GM12865 (cell line): ENCODE data around the gene ANKFN1.

Experiments
- DNase-seq: peaks from one replicate; pipeline ENCODE4 v3.0.0; 2010; ENCODE audit warnings: low read depth
- H3K4me3 ChIP-seq: 2 replicates; pipeline ENCODE4 v1.5.1; 2011; ENCODE audit warnings: mild to moderate bottlenecking, low read depth, low read length, control low read depth
- CTCF ChIP-seq: IDR thresholded peaks from 2 replicates; pipeline ENCODE4 v1.5.1; 2011; ENCODE audit warnings: low read length, control low read depth, low read depth, inconsistent platforms; ENCODE audit not compliant: insufficient read depth; ENCODE audit errors: missing control alignments

ANKFN1 gene

DNA sequence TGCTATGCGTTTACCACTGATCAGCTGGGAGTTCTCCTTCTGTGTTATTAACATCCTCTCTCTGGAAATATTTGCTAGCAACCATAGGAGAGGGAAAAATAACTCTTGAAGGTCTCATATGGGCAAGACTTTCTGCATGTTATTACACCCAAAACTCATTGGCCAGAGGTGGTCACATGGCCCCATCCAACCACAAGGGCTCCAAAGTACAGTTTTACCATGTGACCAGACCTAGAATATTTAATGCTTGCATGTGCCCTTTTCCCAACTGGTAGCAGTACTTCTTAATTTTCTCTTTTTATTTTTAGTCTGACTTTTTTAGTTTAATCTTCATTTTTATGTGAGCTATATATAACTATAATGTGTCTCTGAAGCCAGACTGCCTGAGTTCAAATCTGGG is 299.2 kb downstream of the ANKFN1 start:
- no peak for TF ChIP-seq CTCF
- H3K4me3 ChIP-seq = no peak overlapping the region
- DNase-seq = no peak

DNA sequence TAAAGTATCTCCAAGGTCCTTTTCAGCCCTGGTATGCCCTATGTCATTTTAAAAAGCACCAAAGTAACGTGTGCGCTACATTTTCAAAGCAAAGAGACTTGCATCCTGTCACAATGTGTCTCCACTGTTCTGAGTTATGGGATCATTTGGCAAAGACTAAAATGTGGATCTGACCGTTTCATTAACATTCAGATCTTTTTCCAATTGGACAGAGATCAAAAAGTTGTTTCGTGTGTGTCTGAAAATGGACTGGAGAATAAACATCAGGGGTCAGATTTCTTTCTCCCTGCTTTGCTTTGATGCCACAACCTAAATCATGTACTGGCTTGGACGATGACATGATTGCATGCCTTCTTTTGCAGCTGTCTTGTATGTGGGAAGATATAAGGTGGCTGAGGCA is 304.2 kb downstream of the ANKFN1 start:
- H3K4me3 ChIP-seq = no peak overlapping the region
- TF ChIP-seq CTCF = no peak
- DNase-seq = no peak

DNA sequence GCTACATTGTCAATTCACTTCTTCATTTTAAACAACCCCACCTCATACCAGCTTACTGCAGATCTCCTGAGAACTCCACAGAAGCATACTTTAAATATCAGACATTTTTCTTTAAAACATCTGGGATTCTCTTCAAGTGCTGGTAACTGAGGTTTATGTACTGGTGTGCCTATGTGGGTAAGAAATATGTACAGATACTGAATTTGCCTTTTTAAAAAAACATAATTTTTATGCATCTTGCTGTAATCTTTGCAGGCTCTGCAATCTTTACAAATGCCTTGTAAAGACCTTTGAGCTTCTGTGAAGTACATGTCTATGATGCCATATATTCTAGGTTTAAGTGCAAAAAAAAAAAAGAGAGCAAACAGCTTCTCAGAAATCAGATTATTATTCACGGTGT is 312.6 kb downstream of the ANKFN1 start:
- H3K4me3 ChIP-seq = no peak overlapping the region
- no peak for TF ChIP-seq CTCF
- DNase-seq = no peak

- H3K4me3 ChIP-seq = no peak overlapping the region
- TF ChIP-seq CTCF = no peak
- DNase-seq = no peak
These were observed 315.6 kb downstream of the ANKFN1 start for GRCh38 chr17:56468840-56469239.

DNA sequence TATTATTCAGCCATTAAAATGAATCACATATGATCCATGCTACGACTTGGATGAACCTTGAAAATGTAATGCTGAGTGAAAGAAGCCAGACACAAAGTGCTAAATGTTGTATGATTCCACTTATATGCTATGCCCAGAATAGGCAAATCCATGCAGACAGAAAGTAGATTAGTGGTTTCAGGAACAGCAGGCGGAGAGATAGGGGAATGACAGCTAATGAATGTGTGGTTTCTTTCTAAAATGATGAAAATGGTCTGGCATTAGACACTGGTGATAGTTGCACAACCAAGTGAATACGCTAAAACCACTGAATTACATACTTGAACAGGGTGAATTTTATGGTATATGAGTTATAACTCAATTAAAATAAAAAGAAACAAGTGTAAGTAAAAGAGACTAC is 318.4 kb downstream of the ANKFN1 start:
- H3K4me3 ChIP-seq = no peak overlapping the region
- no peak for TF ChIP-seq CTCF
- DNase-seq = no peak

DNA sequence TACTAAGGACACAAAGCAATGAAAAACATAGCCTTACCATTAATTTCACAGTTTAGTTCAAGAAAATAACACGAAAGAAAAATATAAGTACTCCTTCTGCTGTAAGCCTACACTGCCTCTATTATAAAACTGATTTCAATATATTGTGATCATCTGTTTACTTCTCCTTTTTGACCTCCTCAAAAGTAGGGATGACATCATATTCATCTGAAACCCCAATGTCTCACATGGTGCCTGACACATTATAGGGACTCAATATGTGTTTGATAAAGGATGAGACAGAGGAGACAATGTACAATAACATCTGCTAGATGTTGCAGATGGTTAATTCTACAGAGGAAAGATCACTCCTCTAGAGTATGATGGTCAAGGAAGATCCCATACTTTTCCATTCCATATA is 321.8 kb downstream of the ANKFN1 start:
- DNase-seq = no peak
- TF ChIP-seq CTCF = no peak
- H3K4me3 ChIP-seq = no peak overlapping the region

GRCh38 chr17:56478836-56479447 is 325.7 kb downstream of the ANKFN1 start:
- TF ChIP-seq CTCF = peak; percentile 59
- no peak overlapping the region for H3K4me3 ChIP-seq
- peak; percentile 55 for DNase-seq
